K562 (cell line): ENCODE measurements around the gene C19orf18.

Experiments used
- CHD1 ChIP-seq: fragments of 200-600 bp; sonication (generic); IDR thresholded peaks from one replicate; pipeline ENCODE4 v1.6.1; 2012; ENCODE audit warnings: mild to moderate bottlenecking, moderate library complexity, low read length, inconsistent platforms
- PATZ1 ChIP-seq: fragments of 250-450 bp; sonication (Bioruptor Pico); IDR thresholded peaks from 2 replicates; pipeline ENCODE4 v1.5.0; 2020; ENCODE audit warnings: mild to moderate bottlenecking, borderline replicate concordance
- POLR2A ChIP-seq: fragments of 450-650 bp; conservative IDR thresholded peaks from 2 replicates; pipeline ENCODE4 v1.6.1; 2016
- THRAP3 ChIP-seq: fragments of 450-650 bp; IDR thresholded peaks from 2 replicates; pipeline ENCODE4 v1.6.1; 2016; ENCODE audit warnings: mild to moderate bottlenecking, inconsistent platforms, borderline replicate concordance
- ZNF395 ChIP-seq: fragments of 200-800 bp; sonication (Bioruptor generic); IDR thresholded peaks from 2 replicates; pipeline ENCODE4 v1.6.1; 2017; ENCODE audit warnings: missing genetic modification characterization, missing compliant biosample characterization
- TF ChIP-seq, protein P1 (sequence below), 3 experiments: IDR thresholded peaks in 2 of 3; conservative IDR thresholded peaks in 1 of 3; 2 replicates each; pipeline ENCODE4 v1.5.1; 2011 to 2012; ENCODE audit warnings: low read length in 3 of 3, mild to moderate bottlenecking in 3 of 3, control low read depth in 2 of 3, improper control_type of control experiment in 1 of 3, inconsistent platforms in 1 of 3, low read depth in 1 of 3, mixed read lengths in 1 of 3, moderate library complexity in 1 of 3; ENCODE audit not compliant: insufficient read depth in 2 of 3
- TF ChIP-seq, protein P2 (sequence below): fragments of 150-350 bp; IDR thresholded peaks from 2 replicates; pipeline ENCODE4 v1.6.1; 2014; ENCODE audit warnings: low read depth, mild to moderate bottlenecking, low read length, borderline replicate concordance
- TF ChIP-seq, protein P3 (sequence below), 2 experiments: IDR thresholded peaks; 2 replicates each; pipeline ENCODE4 v1.6.1; 2011; ENCODE audit warnings: borderline replicate concordance in 1 of 2, control low read depth in 1 of 2, low read depth in 1 of 2, low read length in 1 of 2, mild to moderate bottlenecking in 1 of 2, mixed read lengths in 1 of 2, moderate library complexity in 1 of 2; ENCODE audit not compliant: insufficient read depth in 1 of 2, insufficient read length in 1 of 2, poor library complexity in 1 of 2, severe bottlenecking in 1 of 2; ENCODE audit errors: extremely low read depth in 1 of 2
- TF ChIP-seq, protein P4 (sequence below): sonication (generic); formaldehyde crosslinking; IDR thresholded peaks from 2 replicates; pipeline ENCODE4 v1.8.0; 2022; ENCODE audit warnings: mild to moderate bottlenecking, low read depth, missing genetic modification reagents

DNA sequence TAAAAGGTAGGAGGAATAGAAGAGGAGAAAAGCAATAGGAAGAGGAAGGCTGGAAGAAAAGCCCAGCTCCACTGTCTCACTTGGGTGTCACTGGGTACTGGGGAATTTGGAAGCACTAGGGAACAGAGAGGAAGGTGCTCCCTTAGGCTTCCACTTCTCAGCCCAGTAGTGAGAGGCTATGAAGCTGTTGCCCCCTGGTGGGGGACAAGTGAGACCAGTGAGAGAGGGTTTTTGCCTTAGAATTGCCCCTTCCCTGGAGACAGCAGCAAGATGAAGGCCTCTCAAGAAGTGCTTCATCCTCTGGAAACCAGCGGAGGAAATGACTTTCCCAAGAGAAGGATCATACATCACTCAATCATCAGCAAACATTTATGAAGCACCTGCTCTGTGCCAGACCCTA, 33.0 kb upstream of the C19orf18 start:
- TF ChIP-seq THRAP3 (no peak), ZNF395 (no peak), CHD1 (no peak), POLR2A (no peak), PATZ1 (CRISPR knock-in tag) (no peak)
- TF ChIP-seq, protein P1, sequence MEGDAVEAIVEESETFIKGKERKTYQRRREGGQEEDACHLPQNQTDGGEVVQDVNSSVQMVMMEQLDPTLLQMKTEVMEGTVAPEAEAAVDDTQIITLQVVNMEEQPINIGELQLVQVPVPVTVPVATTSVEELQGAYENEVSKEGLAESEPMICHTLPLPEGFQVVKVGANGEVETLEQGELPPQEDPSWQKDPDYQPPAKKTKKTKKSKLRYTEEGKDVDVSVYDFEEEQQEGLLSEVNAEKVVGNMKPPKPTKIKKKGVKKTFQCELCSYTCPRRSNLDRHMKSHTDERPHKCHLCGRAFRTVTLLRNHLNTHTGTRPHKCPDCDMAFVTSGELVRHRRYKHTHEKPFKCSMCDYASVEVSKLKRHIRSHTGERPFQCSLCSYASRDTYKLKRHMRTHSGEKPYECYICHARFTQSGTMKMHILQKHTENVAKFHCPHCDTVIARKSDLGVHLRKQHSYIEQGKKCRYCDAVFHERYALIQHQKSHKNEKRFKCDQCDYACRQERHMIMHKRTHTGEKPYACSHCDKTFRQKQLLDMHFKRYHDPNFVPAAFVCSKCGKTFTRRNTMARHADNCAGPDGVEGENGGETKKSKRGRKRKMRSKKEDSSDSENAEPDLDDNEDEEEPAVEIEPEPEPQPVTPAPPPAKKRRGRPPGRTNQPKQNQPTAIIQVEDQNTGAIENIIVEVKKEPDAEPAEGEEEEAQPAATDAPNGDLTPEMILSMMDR (IDR thresholded peaks at IDR 0.05 in 2 of 3, conservative IDR thresholded peaks at IDR 0.05 in 1 of 3; ENCODE audit: insufficient read depth in 2 of 3, low read depth in 1 of 3, low read length in 3 of 3), result peak; percentile 12 to 45 (median 34); a peak in 2 of 6 replicates
- TF ChIP-seq, protein P2, sequence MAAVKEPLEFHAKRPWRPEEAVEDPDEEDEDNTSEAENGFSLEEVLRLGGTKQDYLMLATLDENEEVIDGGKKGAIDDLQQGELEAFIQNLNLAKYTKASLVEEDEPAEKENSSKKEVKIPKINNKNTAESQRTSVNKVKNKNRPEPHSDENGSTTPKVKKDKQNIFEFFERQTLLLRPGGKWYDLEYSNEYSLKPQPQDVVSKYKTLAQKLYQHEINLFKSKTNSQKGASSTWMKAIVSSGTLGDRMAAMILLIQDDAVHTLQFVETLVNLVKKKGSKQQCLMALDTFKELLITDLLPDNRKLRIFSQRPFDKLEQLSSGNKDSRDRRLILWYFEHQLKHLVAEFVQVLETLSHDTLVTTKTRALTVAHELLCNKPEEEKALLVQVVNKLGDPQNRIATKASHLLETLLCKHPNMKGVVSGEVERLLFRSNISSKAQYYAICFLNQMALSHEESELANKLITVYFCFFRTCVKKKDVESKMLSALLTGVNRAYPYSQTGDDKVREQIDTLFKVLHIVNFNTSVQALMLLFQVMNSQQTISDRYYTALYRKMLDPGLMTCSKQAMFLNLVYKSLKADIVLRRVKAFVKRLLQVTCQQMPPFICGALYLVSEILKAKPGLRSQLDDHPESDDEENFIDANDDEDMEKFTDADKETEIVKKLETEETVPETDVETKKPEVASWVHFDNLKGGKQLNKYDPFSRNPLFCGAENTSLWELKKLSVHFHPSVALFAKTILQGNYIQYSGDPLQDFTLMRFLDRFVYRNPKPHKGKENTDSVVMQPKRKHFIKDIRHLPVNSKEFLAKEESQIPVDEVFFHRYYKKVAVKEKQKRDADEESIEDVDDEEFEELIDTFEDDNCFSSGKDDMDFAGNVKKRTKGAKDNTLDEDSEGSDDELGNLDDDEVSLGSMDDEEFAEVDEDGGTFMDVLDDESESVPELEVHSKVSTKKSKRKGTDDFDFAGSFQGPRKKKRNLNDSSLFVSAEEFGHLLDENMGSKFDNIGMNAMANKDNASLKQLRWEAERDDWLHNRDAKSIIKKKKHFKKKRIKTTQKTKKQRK, result no peak
- TF ChIP-seq, protein P3, sequence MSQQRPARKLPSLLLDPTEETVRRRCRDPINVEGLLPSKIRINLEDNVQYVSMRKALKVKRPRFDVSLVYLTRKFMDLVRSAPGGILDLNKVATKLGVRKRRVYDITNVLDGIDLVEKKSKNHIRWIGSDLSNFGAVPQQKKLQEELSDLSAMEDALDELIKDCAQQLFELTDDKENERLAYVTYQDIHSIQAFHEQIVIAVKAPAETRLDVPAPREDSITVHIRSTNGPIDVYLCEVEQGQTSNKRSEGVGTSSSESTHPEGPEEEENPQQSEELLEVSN (IDR thresholded peaks at IDR 0.05; ENCODE audit: borderline replicate concordance in 1 of 2, extremely low read depth in 1 of 2, insufficient read depth in 1 of 2, insufficient read length in 1 of 2, low read depth in 1 of 2, low read length in 1 of 2, poor library complexity in 1 of 2, severe bottlenecking in 1 of 2), result no peak
- TF ChIP-seq, protein P4, sequence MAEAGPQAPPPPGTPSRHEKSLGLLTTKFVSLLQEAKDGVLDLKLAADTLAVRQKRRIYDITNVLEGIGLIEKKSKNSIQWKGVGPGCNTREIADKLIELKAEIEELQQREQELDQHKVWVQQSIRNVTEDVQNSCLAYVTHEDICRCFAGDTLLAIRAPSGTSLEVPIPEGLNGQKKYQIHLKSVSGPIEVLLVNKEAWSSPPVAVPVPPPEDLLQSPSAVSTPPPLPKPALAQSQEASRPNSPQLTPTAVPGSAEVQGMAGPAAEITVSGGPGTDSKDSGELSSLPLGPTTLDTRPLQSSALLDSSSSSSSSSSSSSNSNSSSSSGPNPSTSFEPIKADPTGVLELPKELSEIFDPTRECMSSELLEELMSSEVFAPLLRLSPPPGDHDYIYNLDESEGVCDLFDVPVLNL, result no peak
